ENCODE results near the gene GNG13. TPM values are rescaled to one million over a fixed set of nuclear protein-coding genes. Genes with fewer than 3 reads are reported as not detected.
"Not testable (repeated sequence)": the region's sequence is repeated elsewhere in the genome, so short reads cannot be mapped to it uniquely, and the experiment has no call there.

GNG13 gene
- polyA plus RNA-seq, 4 donors, result 0.15 to 0.46 TPM; not detected in 2

DNA sequence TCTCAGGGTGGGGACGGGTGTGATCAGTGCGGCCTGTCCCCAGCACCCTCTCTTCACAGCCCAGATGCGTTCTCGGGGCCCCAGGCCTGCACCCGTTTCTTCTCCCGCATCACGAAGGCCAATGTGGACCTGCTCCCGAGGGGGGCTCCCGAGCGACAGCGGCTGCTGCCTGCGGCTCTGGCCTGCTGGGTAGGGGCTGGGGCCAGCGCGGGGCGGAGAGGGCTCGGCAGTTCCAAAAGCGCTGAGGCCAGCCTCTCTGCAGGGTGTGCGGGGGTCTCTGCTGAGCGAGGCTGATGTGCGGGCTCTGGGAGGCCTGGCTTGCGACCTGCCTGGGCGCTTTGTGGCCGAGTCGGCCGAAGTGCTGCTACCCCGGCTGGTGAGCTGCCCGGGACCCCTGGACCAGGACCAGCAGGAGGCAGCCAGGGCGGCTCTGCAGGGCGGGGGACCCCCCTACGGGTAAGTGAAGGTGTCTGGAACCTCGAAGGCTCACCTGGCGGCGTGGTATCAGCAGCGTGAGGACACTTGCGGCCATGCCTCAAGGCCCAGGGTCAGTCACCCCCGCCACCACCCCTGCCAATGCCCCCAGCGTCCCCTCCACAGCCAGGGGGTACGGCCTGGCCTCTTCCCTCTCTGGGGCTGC lies 35.6 kb downstream of the GNG13 start:
- no peak for DNase-seq (ENCODE audit: low read depth in 4 of 4, low spot score in 3 of 4)

DNA sequence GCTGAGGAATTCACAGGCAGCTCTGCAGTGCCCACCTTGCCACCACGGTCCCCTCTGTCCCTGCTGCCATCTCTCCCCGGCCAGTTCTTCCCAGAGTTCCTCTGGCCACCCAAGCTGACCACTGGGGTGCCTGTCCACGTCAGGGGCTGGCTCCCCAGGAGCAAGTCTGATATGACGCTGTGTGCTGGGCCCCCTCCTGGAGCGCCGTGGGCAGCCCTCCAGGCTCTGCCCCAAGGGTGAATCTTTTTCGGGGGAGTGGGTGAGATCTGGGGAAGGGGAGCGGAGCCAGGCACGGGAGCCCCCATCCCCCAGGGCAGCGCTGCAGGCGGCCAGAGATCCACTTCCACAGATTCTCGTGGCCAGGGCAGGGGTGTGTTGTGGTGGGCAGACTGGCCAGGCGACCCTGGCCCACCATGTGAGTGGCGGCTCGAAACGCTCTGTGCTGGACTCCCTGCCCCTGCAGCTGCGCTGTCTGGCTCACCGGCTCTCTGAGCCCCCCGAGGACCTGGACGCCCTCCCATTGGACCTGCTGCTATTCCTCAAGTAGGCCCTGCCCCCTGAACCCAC lies 36.3 kb downstream of the GNG13 start:
- DNase-seq (ENCODE audit: low read depth in 4 of 4, low spot score in 3 of 4), result no peak

DNA sequence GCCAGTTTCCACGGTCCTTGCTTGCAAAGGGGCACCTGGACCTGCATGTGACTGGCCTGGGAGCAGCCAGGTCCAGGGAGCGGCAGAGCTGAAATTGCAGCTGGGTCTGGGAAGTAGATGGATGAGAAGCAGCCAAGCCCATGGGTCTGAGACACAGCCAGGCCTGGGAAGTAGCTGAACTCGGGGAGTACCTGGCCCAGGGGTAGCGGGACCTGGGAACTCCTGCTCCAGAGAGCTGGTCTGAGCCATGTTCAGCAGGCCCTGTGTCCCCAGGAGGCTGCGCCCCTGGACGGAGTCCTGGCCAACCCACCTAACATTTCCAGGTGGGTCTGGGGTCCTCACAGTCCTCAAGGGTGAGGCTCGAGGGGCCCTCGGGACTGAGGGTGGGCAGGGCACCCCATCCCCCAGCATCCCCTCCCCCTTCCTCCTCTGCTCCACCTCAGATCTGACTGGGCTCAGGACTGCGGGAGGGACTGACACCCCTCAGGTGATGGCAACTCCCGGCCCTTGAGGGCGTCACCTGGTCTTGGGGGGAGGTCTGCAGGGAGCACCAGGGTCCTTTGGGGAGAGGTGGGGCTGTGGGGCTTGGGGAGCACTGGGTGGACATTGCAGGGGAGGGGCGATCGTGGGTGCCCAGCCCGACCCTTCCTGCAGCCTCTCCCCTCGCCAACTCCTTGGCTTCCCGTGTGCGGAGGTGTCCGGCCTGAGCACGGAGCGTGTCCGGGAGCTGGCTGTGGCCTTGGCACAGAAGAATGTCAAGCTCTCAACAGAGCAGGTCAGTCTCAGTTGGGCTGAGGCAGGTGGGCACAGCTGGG lies 37.0 kb downstream of the GNG13 start:
- no peak for DNase-seq (ENCODE audit: low read depth in 4 of 4, low spot score in 3 of 4)

DNA sequence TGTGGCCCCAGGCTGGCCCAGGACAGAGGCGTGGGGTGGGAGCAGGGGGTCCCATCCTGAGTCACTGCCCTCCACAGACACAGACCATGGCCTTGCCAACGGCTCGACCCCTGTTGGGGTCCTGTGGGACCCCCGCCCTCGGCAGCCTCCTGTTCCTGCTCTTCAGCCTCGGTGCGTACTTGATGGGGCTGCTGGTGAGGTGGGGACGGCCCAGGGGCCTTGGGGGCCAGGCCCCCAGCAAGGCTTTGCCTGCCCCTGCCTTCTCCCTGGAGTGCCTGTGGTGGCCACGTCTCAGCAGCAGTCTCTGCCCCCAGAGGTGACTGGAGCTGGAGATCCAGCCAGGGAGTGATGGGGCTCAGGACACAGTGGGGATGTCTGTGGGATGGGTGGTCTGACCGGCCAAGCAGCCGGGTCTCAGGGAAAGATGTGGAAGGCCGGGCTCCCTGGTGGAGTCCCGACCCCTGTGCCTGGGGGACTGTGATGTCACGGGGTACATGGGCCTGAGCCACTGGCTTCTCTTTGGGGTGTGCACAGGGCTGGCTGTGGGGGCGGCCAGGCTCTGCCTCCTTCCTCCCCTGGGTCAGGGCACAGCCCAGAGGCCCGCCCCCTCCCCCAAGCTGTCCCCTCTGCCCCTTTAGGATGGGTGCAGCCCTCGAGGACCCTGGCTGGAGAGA lies 37.8 kb downstream of the GNG13 start:
- no peak for DNase-seq (ENCODE audit: low read depth in 4 of 4, low spot score in 3 of 4)

DNA sequence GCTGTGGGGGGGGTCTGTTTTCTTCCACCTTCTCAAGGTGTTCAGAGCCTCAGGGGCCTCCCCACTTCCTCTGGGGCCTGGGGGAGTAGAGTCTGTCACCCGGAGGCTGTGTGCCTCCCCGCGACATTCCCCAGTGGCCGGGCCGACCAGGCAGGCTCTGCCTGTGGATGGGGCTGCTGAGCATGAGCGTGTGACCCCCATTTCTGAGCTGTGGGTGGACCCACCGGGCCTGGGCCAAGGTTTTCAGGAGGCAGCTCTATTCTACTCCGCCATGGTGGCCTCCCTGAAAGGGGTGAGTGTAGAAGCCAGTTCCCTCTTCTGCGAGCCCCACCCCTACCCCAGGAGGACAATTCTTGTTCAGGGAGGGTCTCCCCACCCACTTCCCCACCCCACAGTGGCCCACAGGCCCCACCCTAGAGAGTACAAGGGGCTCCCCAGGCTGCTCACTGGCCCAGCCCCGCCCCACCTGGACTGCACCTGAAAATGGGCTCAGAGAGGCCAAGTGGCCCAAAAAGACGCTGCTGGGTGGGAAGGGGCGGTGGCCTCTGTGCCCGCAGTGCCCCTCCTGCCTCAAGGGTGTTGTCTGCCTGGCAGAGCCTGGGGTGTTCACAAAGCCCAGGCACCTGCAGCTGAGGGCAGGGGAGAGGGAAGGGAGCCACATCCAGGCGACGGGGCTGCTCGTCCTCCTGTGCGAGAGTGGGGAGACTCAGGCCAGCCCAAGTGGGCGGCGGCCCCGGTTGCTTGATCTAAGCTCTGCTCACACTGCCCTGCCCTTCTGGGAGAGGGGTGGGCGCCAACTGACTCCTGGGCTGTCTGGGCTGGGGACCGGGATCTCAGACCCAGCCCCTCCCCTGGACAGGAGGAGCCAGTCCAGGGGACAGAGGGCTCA lies 38.7 kb downstream of the GNG13 start:
- DNase-seq (ENCODE audit: low read depth in 4 of 4, low spot score in 3 of 4), result no peak

DNA sequence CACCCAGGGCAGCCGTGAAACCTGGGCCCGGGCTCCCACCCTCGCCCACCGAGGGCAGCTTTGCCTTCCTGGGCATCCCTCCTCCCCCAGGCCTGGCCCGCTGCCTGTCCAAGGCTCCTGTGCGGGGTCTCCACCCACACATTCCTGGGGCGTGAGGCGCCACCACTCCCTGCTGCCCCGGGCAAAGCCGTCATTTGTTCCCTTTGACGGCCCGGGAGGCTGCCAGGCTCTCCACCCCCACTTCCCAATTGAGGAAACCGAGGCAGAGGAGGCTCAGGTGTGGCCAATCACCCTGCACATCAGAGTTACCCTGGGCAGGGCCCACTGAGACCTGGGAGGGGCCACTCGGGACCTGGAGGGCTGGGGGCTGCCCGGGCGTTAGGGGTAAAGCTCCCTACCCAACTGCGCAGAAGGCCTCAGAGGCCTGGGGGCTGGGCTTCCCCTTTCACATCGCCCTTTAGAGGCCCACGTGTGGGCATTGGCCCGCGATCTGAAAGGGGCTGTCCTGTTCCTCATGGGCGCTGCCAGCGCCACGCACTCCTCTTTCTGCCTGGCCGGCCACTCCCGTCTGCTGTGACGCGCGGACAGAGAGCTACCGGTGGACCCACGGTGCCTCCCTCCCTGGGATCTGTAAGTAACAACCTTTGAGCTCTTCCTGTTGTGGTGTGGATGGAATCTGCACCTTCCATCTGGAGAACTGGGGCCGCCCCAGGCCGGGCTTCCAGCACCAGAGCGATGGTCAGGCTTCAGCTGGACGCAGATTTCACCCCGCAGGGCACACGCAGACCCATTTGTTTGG lies 39.8 kb downstream of the GNG13 start, which contains the start of gene MSLN:
TSS of gene MSLN (plus strand) at position 190 of the 799 bp plus-strand sequence. CDS start 1,947 bp downstream, outside the sequence.
- DNase-seq (ENCODE audit: low read depth in 4 of 4, low spot score in 3 of 4), result no peak

DNA sequence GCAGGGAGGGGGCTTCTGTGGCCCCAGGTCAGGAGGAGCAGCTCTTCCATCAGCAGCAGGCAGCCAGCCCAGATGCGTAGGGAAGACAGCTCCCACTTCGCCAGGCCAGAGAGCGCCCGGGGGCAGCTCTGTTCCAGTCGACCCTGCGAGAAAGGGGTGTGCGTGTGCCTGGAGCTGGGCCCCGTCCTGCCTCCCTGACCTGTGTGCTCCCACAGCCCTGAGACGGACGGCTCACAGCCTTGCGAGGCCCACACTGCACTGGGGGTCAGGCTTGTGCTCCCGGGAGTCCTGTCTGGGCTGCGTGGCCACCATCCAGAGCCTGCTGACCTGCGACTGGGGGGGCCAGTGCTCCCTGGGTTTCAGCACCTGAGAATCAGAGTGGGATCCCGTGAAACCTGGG lies 40.5 kb downstream of the GNG13 start:
- DNase-seq (ENCODE audit: low read depth in 4 of 4, low spot score in 3 of 4), result no peak

DNA sequence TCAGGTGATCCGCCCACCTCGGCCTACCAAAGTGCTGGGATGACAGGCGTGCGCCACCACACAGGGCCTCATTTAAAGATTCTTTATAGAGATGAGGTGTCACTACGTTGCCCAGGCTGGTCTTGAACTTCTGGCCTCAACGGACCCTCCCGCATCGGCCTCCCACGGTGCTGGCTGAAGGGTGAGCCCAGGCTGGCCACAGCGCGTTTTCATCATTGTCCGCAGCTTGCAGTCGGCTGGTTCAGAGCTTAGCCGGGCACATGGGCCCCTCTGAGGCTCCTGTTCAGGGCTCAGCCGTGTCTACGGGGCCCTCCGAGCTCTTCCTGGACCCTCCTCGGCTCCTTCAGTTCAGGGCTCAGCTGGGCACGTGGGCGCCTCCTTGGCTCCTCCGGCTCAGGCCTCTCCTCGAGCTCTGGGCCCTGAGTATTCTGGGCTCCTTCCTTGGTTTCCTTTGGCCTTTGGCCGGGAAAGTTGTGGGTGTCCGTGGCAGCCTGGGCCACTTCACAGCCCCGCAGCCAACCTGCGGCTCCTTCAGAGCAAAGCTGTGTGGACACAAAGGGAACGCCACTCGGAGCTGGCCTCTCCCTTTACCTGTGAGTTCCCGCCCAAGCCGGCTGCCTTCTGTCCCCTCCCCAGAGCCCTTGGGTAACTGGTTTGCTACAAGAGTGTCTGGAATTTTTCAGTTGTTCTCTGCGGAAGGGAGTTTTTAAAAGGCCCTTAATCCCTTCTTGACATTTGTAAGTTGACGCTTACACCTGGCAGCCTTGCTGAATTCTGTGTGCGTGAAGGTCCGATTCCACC lies 41.2 kb downstream of the GNG13 start:
- no peak for DNase-seq (ENCODE audit: low read depth in 4 of 4, low spot score in 3 of 4)

DNA sequence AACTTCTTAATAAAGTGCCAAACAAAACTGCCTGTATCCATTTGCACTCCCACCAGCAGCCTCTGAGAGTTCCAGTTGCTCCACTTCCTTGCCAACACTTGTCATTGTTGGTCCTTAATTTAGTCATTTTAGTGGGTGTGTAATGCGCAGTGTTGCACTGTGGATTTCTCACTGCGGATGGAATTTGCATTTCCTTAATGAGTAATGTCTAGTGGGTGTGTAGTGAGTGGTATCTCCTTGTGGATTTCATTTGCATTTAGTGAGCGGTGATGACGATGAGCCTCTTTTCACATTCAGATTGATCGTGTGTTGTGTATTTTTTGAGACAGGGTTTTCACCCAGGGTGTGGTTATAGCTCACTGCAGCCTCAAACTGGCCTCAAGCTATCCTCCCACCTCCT lies 44.1 kb downstream of the GNG13 start:
- no peak for DNase-seq (ENCODE audit: low read depth in 4 of 4, low spot score in 3 of 4)

DNA sequence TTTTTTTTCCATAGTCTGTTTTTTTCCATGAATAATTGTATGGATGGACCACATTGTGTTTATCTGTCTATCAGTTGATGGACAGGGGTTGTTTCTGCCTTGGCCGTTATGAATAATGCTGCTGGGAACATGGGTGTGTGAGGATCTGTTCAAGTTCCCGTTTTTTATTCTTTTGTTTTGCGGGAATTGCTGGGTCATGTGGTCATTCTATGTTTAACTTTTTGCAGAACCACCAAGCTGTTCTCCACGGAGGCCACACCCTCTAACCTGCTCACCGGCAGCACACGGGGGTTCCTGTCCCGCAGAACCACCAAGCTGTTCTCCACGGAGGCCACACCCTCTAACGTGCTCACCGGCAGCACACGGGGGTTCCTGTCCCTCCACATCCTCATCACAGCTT lies 45.9 kb downstream of the GNG13 start:
- no peak for DNase-seq (ENCODE audit: low read depth in 4 of 4, low spot score in 3 of 4)

DNA sequence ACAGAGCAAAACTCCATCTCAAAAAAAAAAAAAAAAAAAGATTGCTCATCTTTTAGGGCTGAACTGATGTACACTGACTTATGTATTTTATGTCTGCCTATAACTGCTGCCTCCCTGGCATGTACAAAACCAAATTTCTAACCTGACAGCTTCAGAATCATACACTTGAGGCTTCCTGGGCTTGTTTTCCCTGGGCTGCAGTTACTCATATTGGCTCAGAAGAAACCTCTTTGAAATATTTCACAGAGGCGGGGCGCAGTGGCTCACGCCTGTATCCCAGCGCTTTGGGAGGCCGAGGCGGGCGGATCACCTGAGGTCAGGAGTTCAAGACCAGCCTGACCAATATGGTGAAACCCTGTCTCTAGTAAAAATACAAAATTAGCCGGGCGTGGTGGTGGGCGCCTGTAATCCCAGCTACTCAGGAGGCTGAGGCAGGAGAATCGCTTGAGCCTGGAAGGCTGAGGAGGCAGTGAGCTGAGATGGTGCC lies 46.4 kb downstream of the GNG13 start:
- not testable (repeated sequence) for DNase-seq (ENCODE audit: low read depth in 4 of 4, low spot score in 3 of 4)

DNA sequence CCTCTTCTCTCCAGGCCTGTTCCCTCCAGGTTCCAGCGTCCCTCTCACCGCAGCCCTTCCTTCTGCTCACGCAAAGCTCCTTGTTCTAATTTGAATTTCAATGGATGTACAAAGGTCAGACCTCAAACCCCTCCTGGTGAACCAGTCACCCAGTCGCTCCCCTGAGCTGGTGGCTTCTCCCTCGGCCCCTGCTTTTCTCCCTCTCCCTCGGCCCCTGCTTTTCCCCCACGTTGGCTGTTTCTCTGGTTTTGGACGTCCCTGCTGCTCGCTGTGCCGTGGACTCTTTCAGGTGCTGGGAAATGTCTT lies 48.6 kb downstream of the GNG13 start:
- DNase-seq (ENCODE audit: low read depth in 4 of 4, low spot score in 3 of 4), result no peak

DNA sequence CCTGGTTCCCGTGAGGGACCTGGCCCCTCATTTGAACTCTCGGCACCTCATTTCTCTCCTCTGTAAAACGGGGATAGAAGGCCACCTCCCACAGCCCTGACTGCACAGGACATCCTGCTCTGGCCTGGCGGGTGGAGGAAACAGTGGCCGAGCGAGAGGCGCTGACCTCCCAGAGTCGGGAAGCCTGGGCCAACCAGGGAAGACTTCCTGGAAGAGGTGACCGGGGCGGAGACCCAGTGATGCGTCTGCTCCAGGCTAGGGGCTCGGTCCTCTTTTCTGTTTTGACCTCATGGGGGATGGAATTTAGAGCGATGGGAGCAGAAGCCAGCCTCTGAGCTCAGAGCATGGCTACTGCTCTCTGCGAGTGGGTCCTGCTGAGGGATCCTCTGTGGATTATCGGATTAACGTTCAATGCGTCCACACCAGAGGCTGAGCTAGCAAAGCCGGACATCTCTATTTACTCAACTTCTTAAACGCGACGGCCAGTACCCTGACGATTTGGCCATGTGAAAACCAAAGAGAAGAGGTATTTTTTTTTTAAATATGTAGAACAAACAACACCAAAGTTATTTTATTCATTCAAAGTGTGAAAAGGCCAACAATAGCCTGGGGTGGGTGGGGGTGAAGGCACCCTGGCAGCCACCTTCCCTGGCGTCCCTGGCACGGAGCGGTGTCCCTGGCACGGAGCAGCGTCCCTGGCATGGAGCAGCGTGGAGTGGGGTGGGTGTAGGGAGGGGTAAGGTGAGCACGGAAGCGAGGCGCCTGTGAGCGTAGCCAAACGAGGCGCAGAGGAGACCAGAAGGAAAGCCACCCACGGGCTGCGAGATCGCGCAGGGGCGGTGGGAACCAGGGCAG lies 49.2 kb downstream of the GNG13 start:
- no peak for DNase-seq (ENCODE audit: low read depth in 4 of 4, low spot score in 3 of 4)

DNA sequence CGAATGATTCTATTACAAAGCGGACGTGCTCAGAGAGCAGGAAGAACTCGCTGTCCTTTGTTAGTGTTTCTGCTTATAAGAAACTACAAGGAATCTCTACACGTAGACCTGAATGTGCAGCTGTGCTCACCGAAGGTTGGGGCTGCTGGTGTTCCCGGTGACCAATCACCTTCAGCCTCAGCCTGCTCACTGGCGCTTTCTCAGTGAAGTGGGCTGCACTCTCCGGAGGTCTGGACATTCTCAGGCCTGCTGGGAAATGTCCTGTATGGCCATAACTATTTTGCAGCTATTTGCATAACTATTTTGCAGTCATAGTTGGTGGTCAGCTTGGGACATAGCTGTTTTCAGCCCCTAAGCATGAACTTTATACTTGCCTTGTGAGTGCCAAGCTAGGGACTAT lies 50.0 kb downstream of the GNG13 start:
- no peak for DNase-seq (ENCODE audit: low read depth in 4 of 4, low spot score in 3 of 4)

DNA sequence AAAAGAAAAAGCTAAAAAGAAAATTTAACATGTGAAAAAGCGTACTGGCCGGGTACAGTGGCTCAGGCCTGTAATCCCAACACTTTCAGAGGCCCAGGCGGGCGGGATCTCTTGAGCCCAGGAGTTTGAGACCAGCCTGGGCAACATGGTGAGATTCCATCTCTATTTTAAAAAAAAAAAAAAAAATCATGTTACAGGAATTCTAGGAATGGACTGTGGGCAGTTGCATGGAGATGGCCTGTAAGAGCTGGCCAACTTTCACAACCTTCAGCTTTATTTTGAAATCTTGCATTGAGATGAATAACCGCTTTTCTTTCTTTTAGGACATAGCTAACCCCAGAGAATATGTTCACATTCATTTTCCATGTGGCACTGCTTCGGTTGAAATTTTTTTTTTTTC lies 51.5 kb downstream of the GNG13 start:
- DNase-seq (ENCODE audit: low read depth in 4 of 4, low spot score in 3 of 4), result no peak
